ENCODE measurements around the gene BRD4.

GRCh38 chr19:15300533-15301197 lies 31.7 kb downstream of the BRD4 start:
- TF ChIP-seq CTCF (IDR thresholded peaks at IDR 0.05) (no peak), POLR2A (IDR thresholded peaks at IDR 0.05) (no peak)
